B cell (primary cell): ENCODE data around the gene TMOD2. TPM values are rescaled to one million over a fixed set of nuclear protein-coding genes. Genes with fewer than 3 reads are reported as not detected.

ENCODE experiments used
- ATAC-seq: fragments of 200-7000 bp; cut with Tn5 transposase; one replicate; pipeline ENCODE4 v1.10.0; 2021; ENCODE audit warnings: low read depth, mild to moderate bottlenecking, moderate number of reproducible peaks, moderate library complexity
- CTCF ChIA-PET: fragments of 350-600 bp; sonication (Branson Sonifier 250); formaldehyde crosslinking; loops from one replicate; lab custom pipeline; 2021; ENCODE audit warnings: antibody characterized with exemption, inconsistent platforms; lab: Charles Lee
- POLR2A ChIA-PET: fragments of 350-600 bp; sonication (Branson Sonifier 250); formaldehyde crosslinking; loops from one replicate; lab custom pipeline; 2021; ENCODE audit warnings: antibody characterized with exemption; lab: Charles Lee
- DNase-seq: peaks from one replicate; pipeline ENCODE4 v3.0.0; 2013
- H2AFZ ChIP-seq: 2 replicates; pipeline ENCODE4 v1.6.1; 2012; ENCODE audit warnings: mild to moderate bottlenecking, low read depth, low read length; ENCODE audit not compliant: insufficient read depth, poor library complexity, severe bottlenecking
- H3K27ac ChIP-seq, 2 donors: 1 replicate in 1 of 2; 2 replicates in 1 of 2; pipeline ENCODE4 v1.5.1; 2012 to 2013; ENCODE audit warnings: low read length in 2 of 2, mild to moderate bottlenecking in 2 of 2, moderate library complexity in 1 of 2
- H3K27me3 ChIP-seq, 4 experiments: fragments of 200-600 bp in 1 of 4; sonication (generic) in 1 of 4; replicated peaks in 1 of 4; 1 replicate in 2 of 4; 2 replicates in 2 of 4; pipeline versions ENCODE4 v1.6.1 to v1.7.0; 2013 to 2016; ENCODE audit warnings: low read length in 3 of 4, mild to moderate bottlenecking in 2 of 4, mixed read lengths in 1 of 4, moderate library complexity in 1 of 4; ENCODE audit not compliant: insufficient read depth in 4 of 4, control insufficient read depth in 3 of 4; ENCODE audit errors: control extremely low read depth in 1 of 4
- H3K36me3 ChIP-seq, 2 experiments: replicated peaks in 1 of 2; 1 replicate in 1 of 2; 2 replicates in 1 of 2; pipeline versions ENCODE4 v1.6.1 to v1.7.1; 2013; ENCODE audit warnings: low read length in 1 of 2; ENCODE audit not compliant: insufficient read depth in 2 of 2, control insufficient read depth in 1 of 2; ENCODE audit errors: control extremely low read depth in 1 of 2, extremely low read depth in 1 of 2
- H3K4me1 ChIP-seq, 2 donors: fragments of 200-600 bp in 1 of 2; sonication (generic) in 1 of 2; 1 replicate in 1 of 2; 2 replicates in 1 of 2; pipeline versions ENCODE4 v1.5.1 to v1.6.1; 2013 to 2017; ENCODE audit warnings: low read length in 2 of 2; ENCODE audit not compliant: control insufficient read depth in 2 of 2, insufficient read depth in 2 of 2
- H3K4me2 ChIP-seq: replicated peaks from 2 replicates; pipeline ENCODE3; 2012; ENCODE audit warnings: mild to moderate bottlenecking, low read depth, low read length; ENCODE audit not compliant: poor library complexity, severe bottlenecking
- H3K4me3 ChIP-seq, 5 experiments: fragments of 200-600 bp in 1 of 5; sonication (generic) in 1 of 5; 1 replicate in 3 of 5; 2 replicates in 2 of 5; pipeline versions ENCODE4 v1.5.1 to v1.7.0; 2011 to 2016; ENCODE audit warnings: low read length in 4 of 5, mild to moderate bottlenecking in 4 of 5, low read depth in 2 of 5, control low read depth in 1 of 5, moderate library complexity in 1 of 5; ENCODE audit not compliant: insufficient read depth in 1 of 5; ENCODE audit errors: control extremely low read depth in 1 of 5, extremely low read depth in 1 of 5
- H3K79me2 ChIP-seq: fragments of 200-600 bp; sonication (generic); one replicate; pipeline ENCODE4 v1.6.0; 2016; ENCODE audit warnings: low read length; ENCODE audit not compliant: control insufficient read depth, insufficient read depth
- H3K9ac ChIP-seq: fragments of 200-600 bp; sonication (generic); 2 replicates; pipeline ENCODE4 v1.6.1; 2017; ENCODE audit warnings: mild to moderate bottlenecking, low read length, moderate library complexity
- H3K9me3 ChIP-seq, 3 donors: one replicate each; pipeline versions ENCODE4 v1.6.1 to v1.7.1; 2013; ENCODE audit warnings: low read length in 2 of 3; ENCODE audit not compliant: control insufficient read depth in 2 of 3, insufficient read depth in 1 of 3; ENCODE audit errors: control extremely low read depth in 1 of 3
- H4K20me1 ChIP-seq: 2 replicates; pipeline ENCODE4 v1.6.0; 2012; ENCODE audit warnings: mild to moderate bottlenecking, low read length; ENCODE audit not compliant: insufficient read depth, control insufficient read depth, poor library complexity, severe bottlenecking
- H3K27ac Mint-ChIP-seq: one replicate; pipeline ENCODE4 v1.8.0; 2021; ENCODE audit warnings: mixed read lengths
- H3K27me3 Mint-ChIP-seq: one replicate; pipeline ENCODE4 v1.8.0; 2021; ENCODE audit warnings: mixed read lengths
- H3K4me1 Mint-ChIP-seq: one replicate; pipeline ENCODE4 v1.8.0; 2021; ENCODE audit warnings: mixed read lengths
- H3K4me3 Mint-ChIP-seq: one replicate; pipeline ENCODE4 v1.8.0; 2021; ENCODE audit warnings: mixed read lengths
- H3K9me3 Mint-ChIP-seq: one replicate; pipeline ENCODE4 v1.8.0; 2022; ENCODE audit warnings: mixed read lengths; ENCODE audit not compliant: insufficient read depth
- CTCF ChIP-seq: fragments of 200-600 bp; IDR thresholded peaks from one replicate; pipeline ENCODE4 v1.8.0; 2022; ENCODE audit warnings: antibody characterized with exemption, mild to moderate bottlenecking
- EZH2 ChIP-seq: IDR thresholded peaks from 2 replicates; pipeline ENCODE4 v1.6.1; 2012; ENCODE audit warnings: borderline replicate concordance, low read depth, mild to moderate bottlenecking, moderate library complexity, low read length; ENCODE audit not compliant: insufficient read depth, poor library complexity, severe bottlenecking
- WGBS: methylation state at CpG from one replicate; pipeline ENCODE4 v1.1.5; 2013; ENCODE audit warnings: missing lambda C conversion rate; ENCODE audit not compliant: insufficient coverage; 5-methylcytosine and 5-hydroxymethylcytosine counted together
- intact Hi-C: fragments of 100-400 bp; cut with micrococcal nuclease; formaldehyde crosslinking; loops from one replicate; pipeline ENCODE4 v1.10.0; 2022
- polyA plus RNA-seq: library from polyadenylated mRNA; depleted of rRNA; stranded (reverse); fragments of >200 nt; gene quantifications from 2 replicates; pipeline ENCODE4 v1.2.3, GENCODE V29; 2012
- total RNA-seq, 2 donors: library from RNA; stranded (reverse); fragments of 120-200 nt in 1 of 2; gene quantifications; 1 replicate in 1 of 2; 2 replicates in 1 of 2; pipeline versions ENCODE4 v1.2.3 to v1.2.4, GENCODE V29; 2013 to 2022

The TMOD2 gene
- total and polyA plus RNA-seq, 2 donors (not counting 1 experiment from before 2014, with no cell fraction given): 5.7 to 25.9 TPM

GRCh38 chr15:51726302-51727073 lies 24.9 kb upstream of the TMOD2 start:
- Histone ChIP-seq H3K4me1 (peaks cover 55 to 65% of the 10 kb centered on the region in 2 donors), H3K4me3 (no peak overlapping the region), H3K27ac (peak overlapping the region in 1 of 2 donors; percentile 9), H3K4me2 (peak overlapping the region; percentile 30), H3K79me2 (peaks cover 93% of the 10 kb centered on the region), H3K27me3 (no peaks in the 10 kb centered on the region), H2AFZ (no peak overlapping the region), H4K20me1 (peaks cover 34% of the 10 kb centered on the region), H3K36me3 (peaks cover 10 to 23% of the 10 kb centered on the region in 2 experiments), H3K9me3 (no peaks in the 10 kb centered on the region), H3K9ac (no peak overlapping the region)
- ChIA-PET CTCF (interaction anchor here (2.3 to 3.4 kb wide), 3 partner anchors 10 to 77 kb away, joined by 12 to 26 read pairs (median 13); partner anchors contain the start of gene LYSMD2), POLR2A (no interaction called here)
- Mint-ChIP-seq H3K4me3 (peak overlapping the region; percentile 32), H3K27me3 (no peaks in the 10 kb centered on the region), H3K4me1 (peaks cover 75% of the 10 kb centered on the region), H3K27ac (peak overlapping the region; percentile 27), H3K9me3 (no peaks in the 10 kb centered on the region)
- ATAC-seq (peak; percentile 92), DNase-seq (peak; percentile 6)
- no peak for TF ChIP-seq CTCF
- TF ChIP-seq EZH2: no peak
- WGBS: 48% methylated on average over 5 of the region's 5 CpGs
- intact Hi-C loops: loop anchor here (1.0 kb wide), 1 partner anchor 10 kb away; no protein-coding TSS in a partner anchor
